ENCODE results near the gene PLEKHA6. TPM values are rescaled to one million over a fixed set of nuclear protein-coding genes. Genes with fewer than 3 reads are reported as not detected.

Gene PLEKHA6
- total and polyA plus RNA-seq, 2 of the 8 experiments (the other 6 are each of a cell fraction or from before 2014, with no cell fraction given): 4.8 to 20.2 TPM

DNA sequence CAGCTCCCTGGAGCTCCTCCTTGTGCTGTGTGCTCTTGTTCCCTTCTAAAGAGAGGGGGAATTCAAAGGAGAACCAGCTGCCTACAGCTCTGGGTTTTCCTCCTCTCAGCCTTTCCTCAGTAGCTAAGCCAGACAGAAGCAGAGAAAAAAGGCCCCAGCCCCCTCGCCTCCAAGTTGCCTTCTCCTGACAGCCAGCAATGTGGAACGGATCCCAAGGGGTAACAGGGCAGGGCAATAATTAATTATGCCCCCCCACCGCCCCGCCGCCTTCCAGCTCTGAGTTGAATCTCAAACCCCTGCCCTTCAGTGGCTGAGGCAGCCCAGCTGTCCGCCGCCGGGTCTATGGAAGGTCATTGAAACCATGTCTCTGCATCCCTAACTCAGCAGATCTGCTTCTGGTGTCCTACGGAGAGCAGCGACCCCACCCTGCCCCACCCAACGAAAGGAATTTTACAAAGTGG, 76.9 kb downstream of the PLEKHA6 start (continued):
- TF ChIP-seq TAF7 (optimal IDR thresholded peaks at IDR 0.05; ENCODE audit: borderline replicate concordance, low read depth, low read length) (no peak), CHD1 (IDR thresholded peaks at IDR 0.05; ENCODE audit: low read depth, low read length) (no peak), RNF2 (IDR thresholded peaks at IDR 0.05; ENCODE audit: borderline replicate concordance, low read depth, low read length, missing control alignments, poor library complexity, severe bottlenecking) (no peak), CREB1 (IDR thresholded peaks at IDR 0.05) (no peak), SIRT6 (IDR thresholded peaks at IDR 0.05; ENCODE audit: low read length) (no peak), RBBP5 (IDR thresholded peaks at IDR 0.05; ENCODE audit: borderline replicate concordance, low read depth, low read length) (no peak), SP1 (IDR thresholded peaks at IDR 0.05; ENCODE audit: low read depth, low read length) (no peak)
- TF ChIP-seq, protein P1, sequence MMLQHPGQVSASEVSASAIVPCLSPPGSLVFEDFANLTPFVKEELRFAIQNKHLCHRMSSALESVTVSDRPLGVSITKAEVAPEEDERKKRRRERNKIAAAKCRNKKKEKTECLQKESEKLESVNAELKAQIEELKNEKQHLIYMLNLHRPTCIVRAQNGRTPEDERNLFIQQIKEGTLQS (IDR thresholded peaks at IDR 0.05; ENCODE audit: insufficient read depth, low read depth, low read length): no peak
- TF ChIP-seq, protein P2, sequence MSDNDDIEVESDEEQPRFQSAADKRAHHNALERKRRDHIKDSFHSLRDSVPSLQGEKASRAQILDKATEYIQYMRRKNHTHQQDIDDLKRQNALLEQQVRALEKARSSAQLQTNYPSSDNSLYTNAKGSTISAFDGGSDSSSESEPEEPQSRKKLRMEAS (IDR thresholded peaks at IDR 0.05): no peak
